Neural cell (in vitro differentiated cells): ENCODE results near the gene PRKACB. TPM values are rescaled to one million over a fixed set of nuclear protein-coding genes. Genes with fewer than 3 reads are reported as not detected.

Source experiments
- H2AFZ ChIP-seq: fragments of 200-600, 300-800 bp; sonication (generic), shearing (Covaris generic); 2 replicates; pipeline ENCODE4 v1.6.0; 2014; ENCODE audit warnings: low read depth, mild to moderate bottlenecking, antibody characterized with exemption, low read length, moderate library complexity
- H3F3A ChIP-seq: fragments of 200-600 bp; shearing (Covaris generic); 2 replicates; pipeline ENCODE4 v1.6.1; 2016; ENCODE audit warnings: mild to moderate bottlenecking, moderate library complexity, mixed read lengths, antibody characterized with exemption, low read length; ENCODE audit not compliant: insufficient read depth, poor library complexity, severe bottlenecking
- H3K27ac ChIP-seq: fragments of 200-600, 300-800 bp; sonication (generic), shearing (Covaris generic); 2 replicates; pipeline ENCODE4 v1.5.1; 2014; ENCODE audit warnings: mild to moderate bottlenecking, low read length, moderate library complexity
- H3K27me3 ChIP-seq: fragments of 300-800, 200-600 bp; sonication (generic), shearing (Covaris generic); 2 replicates; pipeline ENCODE4 v1.6.0; 2014; ENCODE audit warnings: mild to moderate bottlenecking, low read depth, low read length, moderate library complexity; ENCODE audit not compliant: insufficient read depth
- H3K36me3 ChIP-seq: fragments of 300-800, 200-600 bp; sonication (generic), shearing (Covaris generic); 2 replicates; pipeline ENCODE4 v1.5.1; 2014; ENCODE audit warnings: mild to moderate bottlenecking, antibody characterized with exemption, low read length, moderate library complexity; ENCODE audit not compliant: insufficient read depth
- H3K4me2 ChIP-seq: fragments of 300-800, 200-600 bp; sonication (generic), shearing (Covaris generic); 2 replicates; pipeline ENCODE4 v1.6.0; 2014; ENCODE audit warnings: mild to moderate bottlenecking, low read length
- H3K4me3 ChIP-seq: fragments of 300-800, 200-600 bp; sonication (generic), shearing (Covaris generic); 2 replicates; pipeline ENCODE4 v1.5.1; 2014; ENCODE audit warnings: mild to moderate bottlenecking, low read length, moderate library complexity
- H3K79me2 ChIP-seq: fragments of 200-600 bp; shearing (Covaris generic); replicated peaks from 2 replicates; pipeline ENCODE4 v1.6.0; 2014; ENCODE audit warnings: mild to moderate bottlenecking, low read length, moderate library complexity; ENCODE audit not compliant: insufficient read depth
- H3K9ac ChIP-seq: fragments of 300-800, 200-600 bp; sonication (generic), shearing (Covaris generic); 2 replicates; pipeline ENCODE4 v1.6.1; 2016; ENCODE audit warnings: mild to moderate bottlenecking, low read length, mixed read lengths
- H3K9me2 ChIP-seq: fragments of 200-600 bp; shearing (Covaris generic); 2 replicates; pipeline ENCODE4 v1.6.1; 2016; ENCODE audit warnings: mild to moderate bottlenecking, low read length, mixed read lengths; ENCODE audit not compliant: insufficient read depth
- H3K9me3 ChIP-seq: fragments of 200-600, 300-800 bp; sonication (generic), shearing (Covaris generic); 2 replicates; pipeline ENCODE4 v1.6.1; 2016; ENCODE audit warnings: mild to moderate bottlenecking, mixed run types, low read length, moderate library complexity, mixed read lengths
- H4K20me1 ChIP-seq: fragments of 200-600 bp; shearing (Covaris generic); 2 replicates; pipeline ENCODE4 v1.6.1; 2016; ENCODE audit warnings: mild to moderate bottlenecking, mixed run types; ENCODE audit not compliant: insufficient read depth
- CTCF ChIP-seq: fragments of 450-650 bp; IDR thresholded peaks from 2 replicates; pipeline ENCODE4 v1.5.1; 2014; ENCODE audit warnings: antibody characterized with exemption, mild to moderate bottlenecking, moderate library complexity; ENCODE audit not compliant: poor library complexity, severe bottlenecking
- EP300 ChIP-seq: fragments of 450-650 bp; conservative IDR thresholded peaks from 2 replicates; pipeline ENCODE4 v1.6.1; 2014; ENCODE audit warnings: antibody characterized with exemption, mild to moderate bottlenecking, moderate library complexity; ENCODE audit not compliant: poor library complexity, severe bottlenecking
- EZH2 ChIP-seq: fragments of 200-600, 300-800 bp; shearing (Covaris generic), sonication (generic); IDR thresholded peaks from 2 replicates; pipeline ENCODE4 v1.6.1; 2014; ENCODE audit warnings: antibody characterized with exemption, low read length, borderline replicate concordance, mild to moderate bottlenecking; ENCODE audit not compliant: insufficient read depth, poor library complexity, severe bottlenecking
- MXI1 ChIP-seq: fragments of 450-650 bp; conservative IDR thresholded peaks from 2 replicates; pipeline ENCODE4 v1.6.1; 2014; ENCODE audit warnings: antibody characterized with exemption, mild to moderate bottlenecking; ENCODE audit not compliant: poor library complexity, severe bottlenecking
- POLR2AphosphoS5 ChIP-seq: IDR thresholded peaks from 2 replicates; pipeline ENCODE4 v1.6.1; 2012
- RAD21 ChIP-seq: fragments of 450-650 bp; conservative IDR thresholded peaks from 2 replicates; pipeline ENCODE4 v1.6.1; 2014; ENCODE audit warnings: antibody characterized with exemption, mild to moderate bottlenecking, moderate library complexity
- REST ChIP-seq: IDR thresholded peaks from 2 replicates; pipeline ENCODE4 v1.6.1; 2012; ENCODE audit warnings: borderline replicate concordance
- SMC3 ChIP-seq: fragments of 450-650 bp; conservative IDR thresholded peaks from 2 replicates; pipeline ENCODE4 v1.6.1; 2014; ENCODE audit warnings: antibody characterized with exemption, mild to moderate bottlenecking, moderate library complexity; ENCODE audit not compliant: poor library complexity
- TAF1 ChIP-seq: IDR thresholded peaks from 2 replicates; pipeline ENCODE4 v1.6.1; 2012; ENCODE audit warnings: low read depth
- polyA plus RNA-seq: library from polyadenylated mRNA; depleted of rRNA; stranded (reverse); fragments of >200 nt; gene quantifications from 2 replicates; pipeline ENCODE4 v1.2.3, GENCODE V29; 2014

Gene PRKACB
- polyA plus RNA-seq, 1 donor from 2014 or later = 979 TPM

GRCh38 chr1:84255582-84255981 is 111.5 kb downstream of the PRKACB start:
- no peaks in the 10 kb centered on the region for H3K9me3 ChIP-seq
- no peaks in the 10 kb centered on the region for H3K27me3 ChIP-seq
- no peak overlapping the region for H3K27ac ChIP-seq
- no peak overlapping the region for H3K9ac ChIP-seq
- H2AFZ ChIP-seq = no peak overlapping the region
- H3K36me3 ChIP-seq = no peaks in the 10 kb centered on the region
- H3K79me2 ChIP-seq = no peaks in the 10 kb centered on the region
- H4K20me1 ChIP-seq = no peaks in the 10 kb centered on the region
- peaks cover 16% of the 10 kb centered on the region for H3F3A ChIP-seq
- TF ChIP-seq RAD21 (no peak), EP300 (no peak), MXI1 (no peak), TAF1 (no peak), CTCF (no peak), SMC3 (no peak), POLR2AphosphoS5 (no peak), EZH2 (no peak), REST (no peak)
- no peak overlapping the region for H3K4me3 ChIP-seq
- no peaks in the 10 kb centered on the region for H3K9me2 ChIP-seq
- no peak overlapping the region for H3K4me2 ChIP-seq

- Histone ChIP-seq H3K4me2 (no peak overlapping the region), H4K20me1 (no peaks in the 10 kb centered on the region), H2AFZ (no peak overlapping the region), H3K9me3 (no peaks in the 10 kb centered on the region), H3K9ac (peak overlapping the region; percentile 3), H3K79me2 (no peaks in the 10 kb centered on the region), H3K4me3 (no peak overlapping the region), H3K27ac (peak overlapping the region; percentile 82), H3F3A (peaks cover 16% of the 10 kb centered on the region), H3K36me3 (no peaks in the 10 kb centered on the region), H3K27me3 (no peaks in the 10 kb centered on the region), H3K9me2 (no peaks in the 10 kb centered on the region)
- TF ChIP-seq POLR2AphosphoS5 (no peak), EZH2 (no peak), TAF1 (no peak), CTCF (no peak), MXI1 (no peak), RAD21 (no peak), EP300 (no peak), REST (no peak), SMC3 (no peak)
These were observed 113.5 kb downstream of the PRKACB start for GRCh38 chr1:84257617-84258016.
